NCI-H526 treated with DMSO at 0.1 percent for 48 hours (cell line): Measurements from ENCODE around the gene AGBL2.

Source experiments
- DNase-seq: peaks from one replicate; lab custom pipeline; 2025; lab: John Stamatoyannopoulos, UW

Gene AGBL2

GRCh38 chr11:47626234-47626633 lies 88.9 kb downstream of the AGBL2 start:
- no peak for DNase-seq

GRCh38 chr11:47620836-47621378 lies 94.3 kb downstream of the AGBL2 start:
- DNase-seq = no peak

GRCh38 chr11:47617417-47617809 lies 97.8 kb downstream of the AGBL2 start:
- DNase-seq = no peak

- peak; percentile 26 for DNase-seq
Measured at GRCh38 chr11:47616726-47617416, 98.3 kb downstream of the AGBL2 start.

- DNase-seq = no peak
Measured at GRCh38 chr11:47615249-47615648, 99.9 kb downstream of the AGBL2 start.

GRCh38 chr11:47611348-47611794 lies 103.8 kb downstream of the AGBL2 start:
- DNase-seq = no peak

- DNase-seq = no peak
Measured at GRCh38 chr11:47609675-47610074, 105.5 kb downstream of the AGBL2 start.
